ENCODE measurements around the gene SLCO3A1. TPM values are rescaled to one million over a fixed set of nuclear protein-coding genes. Genes with fewer than 3 reads are reported as not detected.

The SLCO3A1 gene
- total RNA-seq, 1 experiment from 2014 or later, result 10.1 TPM

DNA sequence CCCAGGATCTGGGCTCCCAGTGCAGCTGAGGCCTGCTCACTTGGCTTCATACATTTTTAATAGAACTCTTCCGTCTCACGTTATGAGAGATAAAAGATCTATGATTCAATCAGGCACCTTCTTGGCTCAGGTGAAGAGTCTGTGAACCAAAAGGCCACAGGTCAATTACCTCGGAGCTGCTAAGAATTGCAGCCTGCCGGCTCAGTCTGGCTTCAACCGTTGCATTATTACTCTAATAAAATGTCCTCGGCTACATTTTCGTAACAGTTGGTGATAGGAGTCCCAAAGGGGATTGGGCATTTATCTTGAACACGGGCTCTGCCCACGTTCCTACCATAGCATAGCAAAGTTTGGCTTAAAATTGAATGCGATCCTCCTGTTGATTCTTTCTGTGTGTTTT is 176.3 kb downstream of the SLCO3A1 start:
- no peaks in the 10 kb centered on the region for H3K9me3 Mint-ChIP-seq (ENCODE audit: unreplicated experiment)
- no peaks in the 10 kb centered on the region for H3K36me3 Mint-ChIP-seq (ENCODE audit: insufficient read depth, unreplicated experiment)
- CTCF ChIA-PET, result no interaction called here
- TF ChIP-seq, protein P1, sequence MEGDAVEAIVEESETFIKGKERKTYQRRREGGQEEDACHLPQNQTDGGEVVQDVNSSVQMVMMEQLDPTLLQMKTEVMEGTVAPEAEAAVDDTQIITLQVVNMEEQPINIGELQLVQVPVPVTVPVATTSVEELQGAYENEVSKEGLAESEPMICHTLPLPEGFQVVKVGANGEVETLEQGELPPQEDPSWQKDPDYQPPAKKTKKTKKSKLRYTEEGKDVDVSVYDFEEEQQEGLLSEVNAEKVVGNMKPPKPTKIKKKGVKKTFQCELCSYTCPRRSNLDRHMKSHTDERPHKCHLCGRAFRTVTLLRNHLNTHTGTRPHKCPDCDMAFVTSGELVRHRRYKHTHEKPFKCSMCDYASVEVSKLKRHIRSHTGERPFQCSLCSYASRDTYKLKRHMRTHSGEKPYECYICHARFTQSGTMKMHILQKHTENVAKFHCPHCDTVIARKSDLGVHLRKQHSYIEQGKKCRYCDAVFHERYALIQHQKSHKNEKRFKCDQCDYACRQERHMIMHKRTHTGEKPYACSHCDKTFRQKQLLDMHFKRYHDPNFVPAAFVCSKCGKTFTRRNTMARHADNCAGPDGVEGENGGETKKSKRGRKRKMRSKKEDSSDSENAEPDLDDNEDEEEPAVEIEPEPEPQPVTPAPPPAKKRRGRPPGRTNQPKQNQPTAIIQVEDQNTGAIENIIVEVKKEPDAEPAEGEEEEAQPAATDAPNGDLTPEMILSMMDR (IDR thresholded peaks at IDR 0.05; ENCODE audit: unreplicated experiment), result no peak
- H3K27ac Mint-ChIP-seq (ENCODE audit: low read depth, unreplicated experiment), result no peak overlapping the region
- no peak for DNase-seq (ENCODE audit: unreplicated experiment)
- BruUV-seq (replicated peaks), result no TSS peak
- H3K4me3 Mint-ChIP-seq (ENCODE audit: unreplicated experiment), result no peak overlapping the region
- intact Hi-C loops (cut with micrococcal nuclease), result no loop called here
- POLR2A ChIA-PET, result no interaction called here
- peaks cover 6% of the 10 kb centered on the region for H3K4me1 Mint-ChIP-seq (ENCODE audit: insufficient read depth, unreplicated experiment)
- H3K27me3 Mint-ChIP-seq (ENCODE audit: insufficient read depth, unreplicated experiment), result no peaks in the 10 kb centered on the region

DNA sequence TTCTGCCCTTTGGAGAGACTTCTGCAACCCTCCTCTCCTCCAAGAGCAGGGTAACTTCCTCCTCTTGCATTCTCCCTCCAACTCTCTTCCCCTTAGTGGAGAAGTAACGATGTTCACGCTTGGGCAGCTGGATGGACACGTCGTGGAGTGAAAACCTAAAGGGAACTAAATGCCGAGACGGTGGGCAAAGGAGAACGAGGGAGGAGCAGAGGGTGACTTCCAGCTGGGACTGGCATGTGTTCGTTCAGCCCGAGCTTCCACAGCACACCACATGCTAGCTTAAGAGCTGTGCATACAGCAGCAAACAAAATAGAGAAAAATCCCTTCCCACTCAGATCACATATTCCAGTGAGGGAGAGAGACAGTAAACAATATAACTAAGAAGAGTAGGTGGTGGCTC is 179.8 kb downstream of the SLCO3A1 start:
- Mint-ChIP-seq H3K4me3 (ENCODE audit: unreplicated experiment) (no peak overlapping the region), H3K27me3 (ENCODE audit: insufficient read depth, unreplicated experiment) (no peaks in the 10 kb centered on the region), H3K4me1 (ENCODE audit: insufficient read depth, unreplicated experiment) (peaks cover 6% of the 10 kb centered on the region), H3K27ac (ENCODE audit: low read depth, unreplicated experiment) (no peak overlapping the region), H3K9me3 (ENCODE audit: unreplicated experiment) (no peaks in the 10 kb centered on the region), H3K36me3 (ENCODE audit: insufficient read depth, unreplicated experiment) (peaks cover 6% of the 10 kb centered on the region)
- POLR2A ChIA-PET, result no interaction called here
- CTCF ChIA-PET, result no interaction called here
- intact Hi-C loops (cut with micrococcal nuclease), result no loop called here
- DNase-seq (ENCODE audit: unreplicated experiment), result no peak
- BruUV-seq (replicated peaks), result no TSS peak
- TF ChIP-seq, protein P1 (IDR thresholded peaks at IDR 0.05; ENCODE audit: unreplicated experiment), result no peak

DNA sequence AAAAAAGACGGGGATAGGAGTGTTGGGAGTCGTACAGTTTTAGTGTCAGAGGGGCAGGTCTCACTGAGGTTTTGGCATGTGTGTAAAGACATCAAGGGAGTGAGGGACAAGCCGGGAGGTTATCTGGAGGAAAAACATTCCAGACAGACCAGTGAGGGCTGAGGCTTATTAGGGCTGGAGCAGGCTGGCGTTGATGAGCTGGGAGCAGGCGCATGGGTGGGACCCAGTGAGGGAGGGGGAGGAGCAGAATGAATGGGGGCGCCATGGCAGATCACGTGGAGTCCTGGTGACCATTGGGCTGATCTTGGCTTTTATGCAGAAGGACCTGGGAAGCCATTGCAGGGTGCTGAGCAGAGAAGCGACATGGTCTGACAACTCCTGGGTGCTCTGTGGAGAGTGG is 180.2 kb downstream of the SLCO3A1 start:
- no peak overlapping the region for H3K27ac Mint-ChIP-seq (ENCODE audit: low read depth, unreplicated experiment)
- H3K4me1 Mint-ChIP-seq (ENCODE audit: insufficient read depth, unreplicated experiment), result peaks cover 6% of the 10 kb centered on the region
- POLR2A ChIA-PET, result no interaction called here
- peaks cover 6% of the 10 kb centered on the region for H3K36me3 Mint-ChIP-seq (ENCODE audit: insufficient read depth, unreplicated experiment)
- H3K9me3 Mint-ChIP-seq (ENCODE audit: unreplicated experiment), result no peaks in the 10 kb centered on the region
- no peak overlapping the region for H3K4me3 Mint-ChIP-seq (ENCODE audit: unreplicated experiment)
- intact Hi-C loops (cut with micrococcal nuclease), result no loop called here
- no TSS peak for BruUV-seq (replicated peaks)
- DNase-seq (ENCODE audit: unreplicated experiment), result no peak
- TF ChIP-seq, protein P1 (IDR thresholded peaks at IDR 0.05; ENCODE audit: unreplicated experiment), result no peak
- CTCF ChIA-PET, result no interaction called here
- no peaks in the 10 kb centered on the region for H3K27me3 Mint-ChIP-seq (ENCODE audit: insufficient read depth, unreplicated experiment)

DNA sequence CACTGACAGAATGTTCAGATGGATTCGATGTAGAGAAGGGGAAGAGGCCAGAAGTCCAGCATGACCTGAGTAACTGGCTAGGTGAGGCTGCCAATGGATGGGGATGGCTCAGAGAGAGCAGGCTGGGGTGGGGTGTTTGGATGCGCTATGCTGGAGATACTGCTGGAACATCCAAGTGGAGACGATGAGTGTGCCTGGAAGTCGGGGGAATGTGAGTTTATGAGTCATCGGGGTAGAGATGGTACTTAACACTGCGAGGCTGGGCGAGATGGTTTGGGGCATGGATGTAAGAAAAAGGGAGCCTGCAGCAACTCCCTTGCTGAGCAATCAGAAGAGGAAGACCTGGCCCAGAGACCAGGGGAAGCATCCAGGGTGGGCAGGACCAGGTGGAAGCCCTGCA is 180.7 kb downstream of the SLCO3A1 start:
- H3K27me3 Mint-ChIP-seq (ENCODE audit: insufficient read depth, unreplicated experiment), result no peaks in the 10 kb centered on the region
- intact Hi-C loops (cut with micrococcal nuclease), result no loop called here
- no peak overlapping the region for H3K4me3 Mint-ChIP-seq (ENCODE audit: unreplicated experiment)
- no peaks in the 10 kb centered on the region for H3K9me3 Mint-ChIP-seq (ENCODE audit: unreplicated experiment)
- DNase-seq (ENCODE audit: unreplicated experiment), result no peak
- ChIA-PET POLR2A (no interaction called here), CTCF (no interaction called here)
- H3K27ac Mint-ChIP-seq (ENCODE audit: low read depth, unreplicated experiment), result no peak overlapping the region
- peaks cover 6% of the 10 kb centered on the region for H3K36me3 Mint-ChIP-seq (ENCODE audit: insufficient read depth, unreplicated experiment)
- BruUV-seq (replicated peaks), result no TSS peak
- TF ChIP-seq, protein P1 (IDR thresholded peaks at IDR 0.05; ENCODE audit: unreplicated experiment), result no peak
- H3K4me1 Mint-ChIP-seq (ENCODE audit: insufficient read depth, unreplicated experiment), result peaks cover 6% of the 10 kb centered on the region
